Posterior vena cava (tissue), 2 donors: Measurements from ENCODE around the gene TMEM238L. TPM values are rescaled to one million over a fixed set of nuclear protein-coding genes. Genes with fewer than 3 reads are reported as not detected.
A peak's percentile ranks its signal among the peaks of the same experiment; 100 is the strongest.

ENCODE experiments used
- DNase-seq: peaks from one replicate; pipeline ENCODE4 v3.0.0-alpha.2; 2020; ENCODE audit warnings: low spot score
- intact Hi-C, 2 donors: fragments of 100-400 bp; cut with DNase I; formaldehyde crosslinking; loops; one replicate each; pipeline versions ENCODE4 v1.14.1 to v1.14.2; 2022 to 2023
- total RNA-seq, 2 donors: library from RNA; stranded (reverse); fragmentation: NEBNext Ultra II Directional; extraction: Animal tissue kit (Norgen Biotek cat#: 25700); gene quantifications; one replicate each; pipeline ENCODE4 v1.2.1, GENCODE V29; 2021
- donor health status: DM: yes; HTN: yes; CAD: no.
- donor health status: DM: yes; HTN: yes; CAD: no.

TMEM238L gene
- total RNA-seq, 2 donors from 2014 or later, result not detected

DNA sequence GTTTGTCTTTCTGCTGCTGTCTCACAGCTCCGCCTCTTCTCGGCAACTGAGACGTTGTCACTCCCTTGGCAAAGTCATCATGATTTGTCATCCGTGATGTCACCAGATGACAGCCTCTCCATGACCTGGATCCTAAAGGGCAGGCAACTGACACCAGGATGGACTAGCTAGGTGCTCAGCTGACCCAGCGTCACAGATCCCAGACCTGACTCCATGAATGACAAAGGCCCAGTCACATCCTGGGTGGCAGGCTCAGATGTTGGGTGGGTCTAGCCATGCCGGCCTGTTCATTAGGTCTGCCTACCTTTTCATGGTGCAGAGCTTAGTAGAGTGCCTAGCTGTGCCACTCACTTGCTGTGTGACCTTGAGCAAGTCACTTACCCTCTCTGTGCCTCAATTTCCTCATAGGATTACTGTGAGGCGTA lies 3.8 kb upstream of the TMEM238L start:
- intact Hi-C loops, result no loop called here
- DNase-seq, result no peak

DNA sequence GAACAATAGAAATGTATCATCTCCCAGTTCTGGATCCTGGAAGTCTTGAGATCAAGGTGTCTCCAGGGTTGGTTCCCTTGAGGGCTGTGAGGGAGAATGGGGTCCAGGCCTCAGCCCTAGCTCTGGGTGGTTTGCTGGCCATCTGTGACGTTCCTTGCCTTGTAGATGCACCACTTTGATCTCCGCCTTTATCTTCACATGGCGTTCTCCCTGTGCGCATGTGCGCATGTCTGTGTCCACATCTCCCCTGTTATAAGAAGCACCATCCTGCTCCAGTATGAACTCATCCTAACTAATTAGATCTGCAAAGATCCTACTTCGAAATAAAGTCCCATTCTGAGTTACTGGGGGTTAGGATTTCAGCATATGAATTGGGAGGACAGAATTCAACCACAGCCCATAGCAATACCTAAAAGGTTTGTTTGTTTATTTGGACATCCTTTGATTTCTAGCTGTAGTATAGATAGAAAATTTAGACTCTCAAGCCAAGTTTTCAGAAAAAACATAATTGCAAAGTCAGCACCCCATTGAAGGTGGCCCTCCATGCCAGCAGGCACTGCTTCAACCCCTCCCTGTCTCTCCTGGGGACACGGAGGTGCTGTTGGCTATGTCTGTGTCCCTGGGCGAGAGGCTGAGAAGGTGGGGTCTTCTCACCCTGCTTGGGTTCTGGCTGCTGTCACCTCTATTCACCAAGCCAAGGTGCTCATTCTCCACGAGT lies 2.8 kb upstream of the TMEM238L start:
- DNase-seq, result no peak
- intact Hi-C loops, result no loop called here

DNA sequence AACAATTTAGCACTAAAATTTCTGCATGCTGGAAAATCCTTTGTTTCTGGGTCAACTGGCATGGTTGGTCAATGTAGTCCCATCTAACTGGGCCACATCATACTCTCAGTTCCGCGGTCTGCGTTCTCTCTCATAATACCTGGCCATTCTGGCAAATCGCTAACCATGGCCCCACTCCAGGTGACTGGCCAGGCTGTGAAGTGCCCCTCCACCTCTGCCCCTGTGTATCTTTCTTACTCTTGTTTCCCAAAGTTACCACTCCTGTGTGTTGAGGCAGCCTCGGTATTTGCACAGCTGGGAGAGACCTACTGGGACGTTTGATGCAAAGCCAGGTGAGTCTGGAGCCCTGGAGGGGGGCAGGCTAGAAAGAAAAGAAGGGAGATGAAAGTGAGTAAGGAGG lies 2.0 kb upstream of the TMEM238L start:
- intact Hi-C loops, result no loop called here
- no peak for DNase-seq

DNA sequence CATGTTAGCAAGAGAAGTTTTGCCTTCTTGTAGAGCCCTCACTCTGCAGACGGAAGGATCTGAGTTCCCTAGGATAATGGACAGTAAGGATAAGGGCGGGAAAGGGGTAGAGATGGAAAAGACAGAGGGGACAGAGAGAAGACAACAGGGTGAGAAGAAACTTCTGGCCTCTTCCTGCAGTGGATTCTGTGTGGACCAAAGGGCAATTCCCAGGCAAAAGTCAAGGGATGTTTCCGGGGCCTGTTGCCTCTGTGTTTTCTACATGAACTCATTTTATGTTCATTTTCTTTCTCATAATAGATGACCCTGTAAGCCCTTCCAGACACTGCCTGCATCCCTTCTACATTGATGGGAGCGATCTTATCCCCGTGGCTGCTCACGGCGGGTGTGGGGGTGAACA lies 647 bp upstream of the TMEM238L start:
- intact Hi-C loops, result loop anchor here in 1 of 2 donors (5.0 kb wide), 1 partner anchor 448 kb away; no protein-coding TSS in a partner anchor
- DNase-seq, result no peak

DNA sequence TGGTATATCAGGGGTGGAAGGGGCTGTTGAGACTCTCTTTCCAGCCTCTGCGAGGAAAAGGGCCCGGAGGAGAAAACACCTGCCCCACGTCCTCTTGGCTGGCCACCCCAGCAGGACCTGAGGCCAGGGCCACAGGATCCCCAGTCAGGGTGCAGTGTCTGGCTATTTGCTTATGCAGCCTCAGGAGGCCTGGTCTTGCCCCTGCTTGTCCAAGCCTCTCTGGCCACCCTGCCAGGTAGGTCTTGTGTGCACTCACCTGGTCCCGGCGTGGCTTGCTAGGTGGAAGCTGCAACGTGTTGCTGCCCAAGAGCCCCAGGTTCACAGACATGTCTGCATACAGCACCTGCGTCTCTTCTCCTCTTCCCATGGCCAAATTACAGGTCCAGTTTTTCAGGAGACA lies 549 bp downstream of the TMEM238L start:
- no peak for DNase-seq
- intact Hi-C loops, result loop anchor here in 1 of 2 donors (5.0 kb wide), 1 partner anchor 449 kb away; no protein-coding TSS in a partner anchor

DNA sequence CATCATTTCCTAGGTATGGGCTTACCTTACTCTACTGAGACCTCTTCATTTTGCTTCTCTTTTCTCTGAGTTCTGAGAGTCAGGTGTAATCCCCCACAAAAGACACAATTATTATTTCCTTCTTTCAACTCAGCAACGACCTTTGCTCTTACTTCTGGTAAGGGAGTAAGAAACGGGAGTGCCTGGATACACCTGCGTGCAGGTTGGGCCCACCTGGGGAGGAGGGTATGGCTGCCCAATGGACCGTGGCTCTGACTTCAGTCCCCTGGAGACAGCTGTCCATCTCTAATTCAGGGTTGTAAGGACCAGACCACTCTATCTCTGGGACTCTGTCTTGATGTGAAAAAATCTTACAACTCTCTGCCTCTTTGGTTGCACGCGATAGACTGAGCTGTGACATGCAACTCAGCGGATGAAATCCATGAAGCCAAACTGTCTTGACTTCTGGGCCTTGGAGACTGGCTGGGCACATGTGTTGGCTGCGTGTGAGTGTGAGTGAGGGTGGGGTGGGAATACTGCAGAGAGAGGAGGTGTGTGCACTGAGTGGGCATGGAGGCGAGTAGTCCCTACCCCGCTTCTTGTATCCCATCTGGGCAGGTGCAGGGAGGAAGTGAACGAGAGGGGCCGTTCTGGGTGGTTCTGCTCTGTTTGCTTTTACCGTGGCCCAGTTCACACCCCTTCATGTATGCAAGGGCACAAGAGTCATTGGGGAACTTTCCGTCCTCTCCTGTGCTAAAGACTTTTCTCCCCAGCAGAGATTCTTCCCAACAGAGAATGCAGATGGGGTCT lies 1.2 kb downstream of the TMEM238L start:
- intact Hi-C loops, result loop anchor here in 1 of 2 donors (5.0 kb wide), 1 partner anchor 450 kb away; no protein-coding TSS in a partner anchor
- no peak for DNase-seq

DNA sequence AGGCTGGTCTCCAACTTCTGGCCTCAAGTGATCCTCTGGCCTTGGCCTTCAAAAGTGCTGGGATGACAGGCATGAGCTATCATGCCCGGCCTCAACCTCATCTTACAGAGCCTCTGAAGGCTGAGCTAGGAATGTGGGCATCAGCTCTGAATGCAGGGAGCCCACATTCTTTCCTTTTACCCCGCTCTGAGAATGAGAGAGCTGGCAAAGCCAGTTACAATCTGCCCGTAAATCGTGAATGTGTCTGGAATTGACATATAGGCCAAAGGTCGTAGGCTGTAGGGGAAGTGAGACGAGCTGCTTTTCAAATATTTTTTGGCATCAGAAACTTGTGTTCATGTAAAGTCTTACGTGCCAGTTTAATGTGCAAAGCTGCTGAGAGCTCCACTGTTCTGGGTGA lies 4.5 kb downstream of the TMEM238L start:
- no peak for DNase-seq
- intact Hi-C loops, result no loop called here

DNA sequence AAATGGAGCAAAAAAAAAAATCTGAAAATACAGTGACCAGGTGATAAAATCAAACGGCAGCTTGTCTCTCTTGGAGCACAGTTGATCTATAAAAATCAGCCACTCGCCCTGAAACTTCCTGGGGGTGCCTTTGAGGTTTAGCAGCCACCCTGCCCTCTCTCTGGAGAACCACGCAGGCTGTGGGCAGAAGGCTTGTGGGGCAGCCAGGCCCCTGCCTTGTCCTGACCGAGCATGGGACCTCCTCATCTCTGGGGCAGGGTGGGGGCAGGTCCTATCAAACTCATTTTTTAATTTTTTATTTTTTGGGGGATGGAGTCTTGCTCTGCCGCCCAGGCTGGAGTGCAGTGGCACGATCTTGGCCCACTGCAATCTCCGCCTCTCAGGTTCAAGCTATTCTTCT lies 5.0 kb downstream of the TMEM238L start:
- intact Hi-C loops, result no loop called here
- no peak for DNase-seq

DNA sequence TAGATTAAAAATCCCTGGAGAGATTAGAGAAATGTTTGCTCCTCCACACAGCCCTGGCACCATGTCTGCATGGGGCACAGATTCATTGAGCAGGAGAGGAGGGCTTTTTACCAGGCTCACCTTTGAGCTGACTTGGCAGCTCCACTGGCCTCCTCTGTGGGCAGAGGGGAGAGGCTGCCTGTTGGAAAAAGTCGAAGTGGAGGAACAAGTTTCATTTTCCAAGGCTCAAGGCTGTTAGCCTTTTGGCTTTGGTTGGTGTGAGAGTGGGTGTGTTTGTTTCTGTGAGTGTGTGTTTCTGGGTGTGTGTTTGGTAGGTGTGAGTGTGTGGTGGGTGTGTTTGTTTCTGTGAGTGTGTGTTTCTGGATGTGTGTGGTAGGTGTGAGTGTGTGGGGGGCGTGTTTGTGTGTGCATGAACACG lies 5.6 kb downstream of the TMEM238L start:
- DNase-seq, result peak; percentile 2
- intact Hi-C loops, result no loop called here

DNA sequence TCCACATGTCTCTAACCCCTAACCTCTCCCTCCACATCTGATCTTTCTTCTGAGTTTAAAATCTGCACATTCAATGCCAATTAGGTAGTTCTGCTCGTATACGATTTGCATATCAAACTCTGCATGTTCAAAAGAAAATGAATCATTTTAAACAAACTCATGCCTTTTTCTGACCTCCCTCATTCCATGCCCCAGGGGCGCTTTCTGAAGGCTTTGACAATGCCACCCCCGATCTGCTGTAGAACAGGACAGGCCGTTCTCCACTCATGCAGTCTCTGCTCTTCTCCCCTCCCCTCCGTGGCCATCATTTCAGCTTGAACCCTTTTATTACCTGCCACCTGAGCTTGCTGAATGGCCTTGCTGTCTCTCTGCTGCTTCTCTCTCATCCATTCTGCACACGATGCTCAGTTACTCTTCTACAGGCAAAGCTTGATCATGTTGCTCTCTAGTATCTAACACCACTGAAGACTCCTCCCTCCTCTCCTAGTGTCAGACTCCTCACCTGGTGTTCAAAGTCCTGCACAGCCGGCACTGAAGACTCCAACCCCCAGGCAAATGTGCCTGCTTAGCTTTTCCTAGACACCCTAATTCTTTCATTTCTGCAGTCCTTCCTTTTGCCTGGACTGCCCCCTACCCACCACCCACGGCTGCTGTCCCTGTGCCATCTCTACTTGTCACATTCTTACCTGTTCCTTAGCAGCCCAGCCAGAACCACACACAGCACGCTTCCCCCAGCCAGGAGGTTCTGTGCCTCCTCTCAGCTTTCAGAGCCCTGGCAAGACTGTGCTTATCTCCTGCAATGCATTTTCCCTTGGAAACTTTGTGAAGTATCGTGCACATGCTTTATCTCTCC lies 6.2 kb downstream of the TMEM238L start:
- DNase-seq, result no peak
- intact Hi-C loops, result no loop called here

DNA sequence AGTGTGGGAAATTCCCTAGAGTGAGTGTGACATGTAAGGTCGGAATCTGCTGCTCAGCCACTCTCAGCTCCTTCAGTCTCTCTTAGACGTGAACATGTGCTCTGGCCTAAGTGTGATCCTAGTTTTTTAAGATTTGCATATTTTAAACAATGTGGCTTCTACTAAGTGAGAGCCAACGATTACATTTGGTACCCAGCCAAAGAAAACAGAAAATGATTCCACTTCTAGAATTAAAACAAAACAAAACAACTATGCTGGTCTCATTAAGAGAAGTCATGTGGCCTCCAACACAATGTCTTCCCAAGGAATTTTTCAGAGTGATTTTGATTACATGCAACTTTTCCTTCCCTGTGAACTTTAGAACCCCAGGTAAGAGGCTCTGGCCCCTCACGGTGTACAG lies 10.1 kb downstream of the TMEM238L start:
- DNase-seq, result no peak
- intact Hi-C loops, result no loop called here

DNA sequence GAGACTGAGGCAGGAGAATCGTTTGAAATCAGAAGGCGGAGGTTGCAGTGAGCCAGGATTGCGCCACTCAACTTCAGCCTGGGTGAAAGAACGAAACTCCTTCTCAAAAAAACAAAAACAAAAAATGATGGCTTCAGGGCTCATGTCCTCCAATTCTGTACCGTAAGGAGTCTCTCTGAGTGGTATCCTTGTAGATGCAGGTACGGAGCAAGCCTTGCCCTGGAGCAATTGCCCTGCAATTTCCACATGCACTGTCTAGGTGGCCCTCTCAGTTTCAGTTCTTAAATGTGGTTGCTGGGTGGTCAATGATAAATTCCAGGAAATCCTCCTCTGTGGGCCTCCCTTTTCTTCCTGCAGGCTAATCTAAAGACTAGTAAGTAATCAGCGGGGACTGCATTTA lies 10.6 kb downstream of the TMEM238L start:
- no peak for DNase-seq
- intact Hi-C loops, result no loop called here

DNA sequence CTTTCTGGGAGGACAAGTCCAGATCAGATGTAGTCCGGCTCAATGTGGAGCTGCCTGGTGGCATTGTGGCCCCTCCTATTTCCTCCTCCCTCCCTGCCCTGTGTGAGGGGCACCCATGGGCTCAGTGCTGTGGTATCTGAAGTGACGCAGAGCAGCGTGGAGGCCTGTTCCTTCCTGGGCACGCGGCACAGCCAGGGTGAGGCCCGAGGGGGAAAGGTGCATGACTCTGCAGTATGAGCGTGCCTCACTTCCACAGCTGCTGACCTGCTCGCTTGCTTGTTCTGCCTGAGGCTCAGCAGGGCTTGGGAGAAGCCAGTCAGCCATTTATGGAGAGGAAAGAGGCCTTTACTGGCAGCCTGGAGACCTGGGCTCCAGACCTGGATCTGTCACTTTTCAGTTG lies 11.7 kb downstream of the TMEM238L start:
- no peak for DNase-seq
- intact Hi-C loops, result no loop called here

DNA sequence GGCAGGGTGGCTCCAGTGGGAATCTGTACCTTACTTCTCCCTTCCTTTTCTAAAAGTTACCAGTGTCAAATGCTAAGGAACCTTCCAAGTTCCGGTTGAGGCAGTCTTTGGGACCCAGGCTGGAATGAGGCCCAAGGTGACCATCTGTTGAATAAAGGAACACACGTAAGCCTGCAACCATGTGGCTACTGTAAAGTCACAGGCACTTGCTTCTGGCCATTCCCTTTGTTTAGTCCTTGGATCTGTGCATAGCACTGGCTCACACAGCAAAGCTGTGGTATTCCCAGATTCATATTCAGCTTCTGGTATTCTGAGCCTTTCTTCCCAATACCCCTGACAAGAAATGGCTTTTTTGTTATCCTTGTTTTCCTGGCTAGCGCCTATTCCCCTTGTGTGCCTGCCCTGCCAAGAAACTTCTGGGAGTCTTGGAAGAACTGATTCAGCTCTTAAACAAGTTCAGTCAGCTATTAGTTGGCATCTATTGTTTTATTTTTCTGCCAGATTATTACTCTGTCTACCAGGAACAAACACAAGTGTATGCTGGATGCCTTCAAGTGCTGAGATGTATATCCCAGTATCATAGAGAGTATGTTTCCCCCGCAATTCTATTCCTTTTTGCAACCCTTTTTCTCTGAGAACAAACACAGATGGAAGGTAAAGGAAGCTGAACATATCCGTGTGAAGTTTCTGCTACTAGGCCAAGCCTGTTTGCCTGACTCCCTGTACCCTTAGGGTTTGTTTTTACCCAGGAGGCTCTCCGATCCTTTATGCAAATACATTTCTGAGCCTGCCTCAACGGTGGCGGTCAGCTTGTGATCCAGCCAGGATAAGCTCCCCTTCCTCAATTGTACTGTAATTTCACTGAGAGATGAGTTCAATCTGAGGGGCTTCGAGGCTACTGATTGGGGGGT lies 13.2 kb downstream of the TMEM238L start:
- intact Hi-C loops, result no loop called here
- no peak for DNase-seq

DNA sequence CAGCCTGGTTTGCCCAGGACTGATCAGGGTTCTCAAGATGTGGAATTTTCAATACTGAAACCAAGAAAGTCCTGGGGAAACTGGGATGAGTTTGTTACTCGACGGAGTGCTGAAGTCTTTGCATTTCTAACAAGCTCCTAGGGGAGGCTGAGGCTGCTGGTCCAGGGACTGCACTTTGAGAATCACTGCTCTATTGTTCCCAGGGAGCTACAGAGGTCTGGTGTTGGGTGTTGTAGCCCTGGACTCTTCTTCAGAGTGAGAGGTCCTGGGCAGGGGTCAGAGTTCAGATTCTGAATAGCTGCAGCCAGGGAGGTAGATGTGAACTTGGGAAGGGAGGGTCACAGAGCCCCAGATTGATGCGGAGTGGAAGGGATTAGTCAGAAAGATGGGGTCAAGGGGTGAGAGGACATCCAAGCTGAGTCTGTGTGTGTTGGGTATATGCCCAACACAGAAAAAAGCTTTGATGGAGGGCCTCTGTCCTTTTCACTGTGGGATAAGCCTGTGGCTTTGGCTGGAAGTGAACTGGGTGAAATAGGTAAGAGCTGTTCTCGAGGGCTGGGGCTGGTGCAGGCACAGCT lies 14.1 kb downstream of the TMEM238L start:
- intact Hi-C loops, result no loop called here
- no peak for DNase-seq

DNA sequence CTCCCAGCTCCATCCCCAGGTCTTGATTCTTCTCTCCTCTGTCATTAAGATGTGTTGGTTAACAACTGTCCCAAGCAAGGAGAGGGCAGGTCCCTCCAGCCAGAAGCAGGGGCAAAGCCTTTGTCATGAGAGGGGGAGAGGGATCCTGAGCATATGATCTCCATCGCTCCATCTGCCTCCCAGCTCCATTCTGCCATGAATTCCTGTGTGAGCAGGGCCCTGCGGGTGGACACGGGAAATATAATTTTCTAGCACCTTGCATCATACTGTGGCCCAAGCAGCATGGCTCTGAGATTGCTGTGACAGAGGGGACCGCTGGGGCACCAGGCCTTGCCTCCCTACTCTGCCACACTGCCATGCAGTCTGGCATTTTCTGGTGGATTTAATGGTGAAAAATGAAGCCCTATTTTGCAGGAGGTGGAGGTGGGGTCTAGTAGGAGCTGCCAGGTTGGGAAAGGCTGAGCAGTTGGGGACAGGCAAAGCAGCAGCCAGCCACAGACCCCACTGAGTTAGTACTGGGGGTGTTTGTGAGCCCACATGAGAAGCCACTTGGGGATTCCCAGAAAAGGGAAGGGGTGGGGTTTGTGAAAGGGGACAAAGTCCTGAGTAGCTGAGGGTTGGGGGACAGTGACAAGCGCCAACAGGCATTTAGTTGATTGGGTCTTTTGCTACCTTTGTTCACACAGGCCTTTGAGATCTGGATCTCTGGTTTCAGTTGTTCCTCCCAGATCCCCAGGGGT lies 16.4 kb downstream of the TMEM238L start:
- DNase-seq, result no peak
- intact Hi-C loops, result no loop called here

DNA sequence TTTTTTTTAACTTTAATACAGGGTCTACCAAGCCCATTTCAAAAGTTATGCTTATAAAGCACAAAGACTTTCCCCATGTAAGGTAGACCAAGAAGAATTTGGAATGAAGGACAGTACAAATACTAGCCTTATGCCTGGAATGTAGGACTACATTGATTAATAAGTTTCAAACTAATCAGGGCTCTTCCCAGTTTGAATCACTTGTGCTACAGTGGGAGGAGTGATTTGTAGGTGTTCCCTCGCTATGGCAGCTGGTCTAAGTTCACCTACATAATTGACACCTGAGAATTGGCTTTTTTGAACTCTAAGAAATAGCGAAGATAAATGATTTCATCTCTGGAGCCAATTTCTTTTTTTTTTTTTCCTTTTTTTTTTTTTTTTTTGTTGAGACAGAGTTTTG lies 18.6 kb downstream of the TMEM238L start:
- DNase-seq, result no peak
- intact Hi-C loops, result no loop called here

DNA sequence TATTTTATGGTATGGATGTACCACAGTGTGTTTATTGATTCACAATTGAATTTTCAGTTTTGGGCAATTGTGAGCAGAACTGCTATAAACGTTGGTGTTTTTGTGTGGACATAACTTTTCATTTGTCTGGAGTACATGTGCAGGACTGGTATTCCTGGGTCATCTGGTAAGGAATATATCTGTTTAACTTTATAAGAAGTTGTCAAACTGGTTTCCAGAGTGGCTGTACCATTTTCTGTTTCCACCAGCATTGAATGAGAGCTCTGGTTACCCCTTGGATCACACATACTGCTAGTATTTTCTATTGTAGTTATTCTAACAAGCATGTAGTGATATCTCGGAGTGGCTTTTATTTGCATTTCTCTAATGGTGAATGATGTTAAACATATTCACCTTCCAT lies 24.3 kb downstream of the TMEM238L start:
- no peak for DNase-seq
- intact Hi-C loops, result no loop called here
